CD1c-positive myeloid dendritic cell (primary cell): ENCODE results near the gene GLCE.
A peak's percentile ranks its signal among the peaks of the same experiment; 100 is the strongest.
"Not testable (repeated sequence)": the region's sequence is repeated elsewhere in the genome, so short reads cannot be mapped to it uniquely, and the experiment has no call there.

Source experiments
- DNase-seq: peaks from one replicate; pipeline ENCODE4 v3.0.0-alpha.2; 2016; ENCODE audit errors: extremely low spot score

The GLCE gene

GRCh38 chr15:69159805-69160140 is 662 bp upstream of the GLCE start:
- DNase-seq: no peak

DNA sequence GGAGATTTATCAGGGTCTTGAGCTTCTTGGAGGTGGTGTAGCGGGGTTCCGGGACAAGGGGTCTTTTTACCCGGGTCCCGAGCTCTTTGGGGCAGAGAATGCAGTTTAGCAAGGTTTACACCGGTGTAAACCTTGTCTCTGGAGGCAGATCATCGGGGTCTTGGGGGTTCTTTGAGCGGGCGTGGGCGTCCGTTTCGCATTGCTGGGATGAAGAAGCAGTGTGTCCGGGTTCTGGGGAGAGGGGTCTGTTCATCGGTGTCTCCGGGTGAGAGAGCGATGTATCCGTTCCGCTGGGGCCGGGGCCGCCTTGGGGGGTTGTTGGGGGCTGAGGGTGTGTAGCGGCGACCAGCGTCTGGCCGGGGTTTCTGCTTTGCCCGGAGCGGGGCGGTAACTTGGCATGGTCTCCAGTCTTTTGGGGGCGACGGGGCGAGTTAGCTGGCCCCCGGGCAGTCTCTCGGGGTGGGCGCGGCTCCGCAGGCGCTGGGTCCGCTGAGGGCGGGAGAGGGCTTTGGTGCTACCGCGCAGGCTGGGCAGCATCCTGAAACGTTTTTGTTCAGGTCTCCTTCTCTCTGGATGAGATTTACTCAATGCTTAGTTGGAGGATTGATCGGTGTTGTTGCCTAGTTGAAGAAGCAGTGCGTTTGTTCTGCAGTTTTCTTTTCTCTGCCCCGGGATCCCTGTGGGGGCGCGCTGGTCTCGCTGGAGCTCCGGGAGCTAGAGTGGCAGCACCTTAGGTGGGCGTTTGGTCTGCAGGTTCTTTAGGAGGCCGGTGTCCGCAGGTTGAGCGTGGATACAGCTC is 843 bp downstream of the GLCE start:
- DNase-seq: peak; percentile 27

- no peak for DNase-seq
Observed at GRCh38 chr15:69161878-69162213, 1.4 kb downstream of the GLCE start.

GRCh38 chr15:69163141-69163669 is 2.8 kb downstream of the GLCE start:
- DNase-seq: no peak

- no peak for DNase-seq
Observed at GRCh38 chr15:69164807-69165636, 4.6 kb downstream of the GLCE start.

DNA sequence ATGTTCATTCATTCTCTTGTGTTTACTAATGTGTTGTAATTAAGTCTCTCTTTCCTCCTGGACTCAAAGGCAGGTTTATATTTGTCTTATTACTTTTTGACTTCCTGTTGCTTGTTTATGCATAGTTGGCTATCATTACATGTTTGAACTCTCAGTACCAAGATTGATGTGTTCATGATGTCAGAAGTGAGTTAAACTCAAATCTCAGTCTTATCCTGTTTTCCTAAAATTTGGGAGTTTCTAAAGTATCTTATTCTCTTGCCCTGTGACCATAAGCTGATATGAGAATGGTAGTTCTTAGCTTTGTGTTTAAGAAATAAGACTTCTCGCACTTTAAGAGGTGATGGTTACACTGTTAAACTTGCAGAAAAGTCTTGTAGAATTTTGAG is 5.2 kb downstream of the GLCE start:
- no peak for DNase-seq

DNA sequence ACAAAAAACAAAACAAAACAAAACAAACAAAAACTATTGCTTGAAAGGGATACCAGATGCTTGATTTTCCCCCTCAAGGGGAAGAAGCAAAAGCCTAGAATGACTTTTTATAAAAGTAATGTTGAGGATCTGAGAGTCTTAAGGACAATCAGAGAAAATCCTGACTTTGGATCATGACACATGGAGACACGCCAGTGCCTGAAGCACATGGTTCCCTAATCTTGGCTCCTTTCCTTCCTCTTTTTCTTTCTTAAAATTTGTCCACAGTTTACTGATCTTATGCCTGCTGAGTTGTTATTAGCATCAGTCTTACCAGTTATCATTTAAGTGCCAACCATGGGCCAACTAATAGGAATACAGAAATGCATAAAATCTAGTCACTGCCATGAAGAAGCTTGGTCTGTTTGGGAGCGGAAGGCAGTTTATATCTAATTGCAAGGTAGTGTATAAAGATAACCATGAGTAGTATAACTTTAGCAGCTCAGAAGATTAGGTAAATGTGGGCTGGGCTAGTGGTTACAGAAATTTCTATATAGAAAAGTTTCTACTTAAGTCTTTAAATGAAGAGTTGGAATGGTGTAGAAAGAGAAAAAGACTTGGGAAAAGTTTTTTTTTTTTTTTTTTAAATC is 6.9 kb downstream of the GLCE start:
- peak; percentile 82 for DNase-seq

- peak; percentile 52 for DNase-seq
Observed at GRCh38 chr15:69168361-69168760, 7.9 kb downstream of the GLCE start.

DNA sequence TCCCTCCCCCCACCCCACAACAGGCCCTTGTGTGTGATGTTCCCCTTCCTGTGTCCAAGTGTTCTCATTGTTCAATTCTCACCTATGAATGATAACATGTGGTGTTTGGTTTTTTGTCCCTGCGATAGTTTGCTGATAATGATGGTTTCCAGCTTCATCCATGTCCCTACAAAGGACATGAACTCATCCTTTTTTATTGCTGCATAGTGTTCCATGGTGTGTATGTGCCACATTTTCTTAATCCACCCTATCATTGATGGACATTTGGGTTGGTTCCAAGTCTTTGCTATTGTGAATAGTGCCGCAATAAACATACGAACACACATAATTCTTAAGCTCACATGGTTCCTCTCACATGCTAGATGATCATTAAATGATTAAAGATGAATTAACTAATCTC is 9.1 kb downstream of the GLCE start:
- not testable (repeated sequence) for DNase-seq

GRCh38 chr15:69170597-69170996 is 10.2 kb downstream of the GLCE start:
- DNase-seq: no peak

DNA sequence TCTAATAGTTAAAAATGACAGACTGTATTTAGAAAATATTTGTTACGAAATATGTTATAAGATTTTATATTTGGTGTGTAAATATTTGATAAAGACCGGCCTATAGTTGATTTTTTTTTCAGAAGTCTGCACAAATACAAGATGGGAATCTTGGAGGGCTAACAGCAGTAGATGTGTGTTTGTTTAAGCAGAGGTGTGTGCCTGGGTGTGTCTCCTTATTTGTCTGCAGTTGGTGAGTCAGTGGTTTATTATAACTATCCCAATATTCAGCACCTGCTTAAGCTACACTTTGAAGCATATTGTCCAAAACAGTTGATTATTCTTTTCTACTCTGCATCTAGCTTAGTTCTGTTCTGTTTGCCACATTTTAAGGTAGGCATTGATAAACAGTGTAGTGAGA is 12.4 kb downstream of the GLCE start:
- DNase-seq: no peak

- DNase-seq: no peak
Observed at GRCh38 chr15:69175536-69175935, 15.1 kb downstream of the GLCE start.

DNA sequence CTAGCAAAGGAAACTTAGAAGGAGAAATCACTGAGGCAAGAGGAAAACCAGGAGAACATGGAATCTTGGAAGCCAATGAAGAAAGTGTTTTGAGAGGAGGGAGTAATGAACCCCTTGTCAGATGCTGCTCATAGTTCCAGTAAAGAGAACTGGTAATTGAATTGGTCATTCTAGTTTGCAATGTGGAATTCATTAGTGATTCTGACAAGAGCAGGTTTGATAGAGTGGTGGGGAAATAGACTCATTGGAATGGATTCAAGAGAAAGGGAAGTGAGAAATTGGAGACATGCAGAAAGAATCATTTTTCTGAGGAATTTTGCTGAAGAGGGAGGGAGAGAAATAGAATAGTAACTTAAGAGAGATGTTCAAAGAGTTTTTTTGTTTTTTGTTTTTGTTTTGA is 21.0 kb downstream of the GLCE start:
- DNase-seq: no peak

- DNase-seq: no peak
Observed at GRCh38 chr15:69185216-69185615, 24.8 kb downstream of the GLCE start.

DNA sequence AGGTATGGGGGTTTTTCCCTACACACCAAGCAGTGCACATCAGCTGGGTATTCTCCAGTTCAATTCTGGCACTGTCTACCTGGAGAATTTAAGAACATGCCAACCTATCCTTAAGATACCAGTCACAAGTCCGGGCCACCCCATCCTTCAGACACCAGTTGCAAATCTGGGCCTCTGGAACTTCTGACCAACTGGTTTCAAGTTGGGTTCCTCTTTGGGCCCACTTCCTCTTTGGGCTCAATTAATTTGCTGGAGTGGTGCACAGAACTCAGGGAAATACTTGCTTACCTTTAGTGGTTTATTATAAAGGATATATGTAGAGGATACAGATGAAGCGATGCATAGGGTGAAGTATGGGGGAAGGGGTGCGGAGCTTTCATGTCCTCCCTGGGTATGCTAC is 25.3 kb downstream of the GLCE start:
- peak; percentile 51 for DNase-seq

GRCh38 chr15:69189157-69189556 is 28.7 kb downstream of the GLCE start:
- no peak for DNase-seq

DNA sequence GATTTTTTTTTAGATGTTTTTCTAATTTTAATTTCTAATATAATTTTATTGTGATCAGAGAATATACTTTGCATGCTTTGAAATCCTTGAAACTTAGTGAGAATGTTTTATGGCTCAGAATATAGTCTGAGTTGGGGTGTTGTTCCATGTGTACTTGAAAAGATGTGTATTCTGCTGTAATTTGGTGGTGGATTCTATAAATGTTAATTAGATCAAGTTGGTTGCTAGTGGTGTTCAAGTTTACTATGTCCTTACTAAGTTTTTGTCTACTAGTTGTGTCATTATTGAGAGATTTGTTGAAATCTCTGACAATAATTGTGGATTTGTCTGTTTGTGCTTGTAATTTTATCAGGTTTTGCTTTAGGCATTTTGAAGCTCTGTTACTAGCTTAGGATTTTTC is 29.7 kb downstream of the GLCE start:
- no peak for DNase-seq

- DNase-seq: no peak
Observed at GRCh38 chr15:69190504-69190903, 30.1 kb downstream of the GLCE start.

DNA sequence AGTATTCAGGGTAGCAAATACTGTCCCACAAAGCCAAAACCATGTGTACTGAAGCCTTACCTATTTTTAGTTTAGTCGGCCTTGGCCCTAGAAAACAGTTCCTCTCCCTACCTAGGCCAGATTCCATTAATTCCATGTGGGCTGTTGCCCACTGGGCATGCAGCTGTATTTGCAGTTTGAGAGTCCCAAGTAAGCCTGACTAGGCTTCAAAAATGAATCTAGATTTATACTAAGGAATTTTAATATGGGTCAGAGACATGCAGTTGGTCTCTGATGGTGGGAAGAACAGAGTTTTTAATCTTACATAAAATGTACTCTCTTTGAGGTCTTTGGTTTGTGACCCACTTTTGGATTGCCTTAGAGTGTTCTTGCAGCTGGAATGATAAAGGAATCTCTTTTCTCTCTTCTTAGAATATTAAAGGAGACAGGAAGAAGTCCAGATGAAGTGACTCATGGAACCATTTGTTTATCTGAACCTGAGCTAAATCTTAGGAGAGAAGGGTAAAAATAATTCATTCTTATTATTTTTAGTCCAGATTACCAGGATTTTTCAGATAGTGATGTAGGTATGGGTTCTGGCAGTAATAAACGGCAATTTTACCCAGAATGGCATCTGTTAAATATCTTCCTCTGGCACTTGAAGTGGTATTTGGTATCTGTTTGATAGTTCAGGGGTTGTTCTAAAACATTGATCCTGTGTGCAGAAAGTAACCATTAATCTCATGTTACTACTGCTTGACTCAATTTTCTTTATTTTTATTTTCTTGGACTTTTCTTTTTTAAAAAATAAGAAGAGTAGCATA is 33.8 kb downstream of the GLCE start:
- no peak for DNase-seq

GRCh38 chr15:69194854-69195253 is 34.4 kb downstream of the GLCE start:
- no peak for DNase-seq

GRCh38 chr15:69200832-69201745 is 40.7 kb downstream of the GLCE start:
- no peak for DNase-seq
